Glutamatergic neuron (in vitro differentiated cells): ENCODE data around the gene KMO. TPM values are rescaled to one million over a fixed set of nuclear protein-coding genes. Genes with fewer than 3 reads are reported as not detected.

ENCODE experiments used
- DNase-seq: peaks from one replicate; pipeline ENCODE4 v3.0.0; 2022
- H3K27ac Mint-ChIP-seq: one replicate; pipeline ENCODE4 v1.8.0; 2020; ENCODE audit warnings: mild to moderate bottlenecking, mixed read lengths, inconsistent platforms; ENCODE audit not compliant: unreplicated experiment
- H3K27me3 Mint-ChIP-seq: one replicate; pipeline ENCODE4 v1.8.0; 2020; ENCODE audit warnings: mild to moderate bottlenecking, moderate library complexity, mixed read lengths, inconsistent platforms; ENCODE audit not compliant: unreplicated experiment
- H3K36me3 Mint-ChIP-seq: one replicate; pipeline ENCODE4 v1.8.0; 2020; ENCODE audit warnings: mild to moderate bottlenecking, mixed read lengths, inconsistent platforms; ENCODE audit not compliant: unreplicated experiment
- H3K4me1 Mint-ChIP-seq: one replicate; pipeline ENCODE4 v1.8.0; 2020; ENCODE audit warnings: mild to moderate bottlenecking, low read depth, mixed read lengths, inconsistent platforms; ENCODE audit not compliant: unreplicated experiment
- H3K4me3 Mint-ChIP-seq: one replicate; pipeline ENCODE4 v1.8.0; 2020; ENCODE audit warnings: mild to moderate bottlenecking, mixed read lengths, inconsistent platforms; ENCODE audit not compliant: unreplicated experiment
- H3K9me3 Mint-ChIP-seq: one replicate; pipeline ENCODE4 v1.8.0; 2020; ENCODE audit warnings: mild to moderate bottlenecking, moderate library complexity, mixed read lengths, inconsistent platforms; ENCODE audit not compliant: unreplicated experiment
- total RNA-seq: library from RNA; stranded (reverse); fragmentation: NEBNext Ultra II Directional; extraction: Animal tissue kit (Norgen Biotek cat#: 25700); gene quantifications from one replicate; pipeline ENCODE4 v1.2.1, GENCODE V29; 2021; ENCODE audit not compliant: unreplicated experiment
- TF ChIP-seq, protein P1 (sequence below): fragments of 200-600 bp; sonication (generic); IDR thresholded peaks from one replicate; pipeline ENCODE4 v1.5.0; 2021; ENCODE audit not compliant: partially characterized antibody, unreplicated experiment

KMO gene
- total RNA-seq, 1 donor from 2014 or later: not detected

DNA sequence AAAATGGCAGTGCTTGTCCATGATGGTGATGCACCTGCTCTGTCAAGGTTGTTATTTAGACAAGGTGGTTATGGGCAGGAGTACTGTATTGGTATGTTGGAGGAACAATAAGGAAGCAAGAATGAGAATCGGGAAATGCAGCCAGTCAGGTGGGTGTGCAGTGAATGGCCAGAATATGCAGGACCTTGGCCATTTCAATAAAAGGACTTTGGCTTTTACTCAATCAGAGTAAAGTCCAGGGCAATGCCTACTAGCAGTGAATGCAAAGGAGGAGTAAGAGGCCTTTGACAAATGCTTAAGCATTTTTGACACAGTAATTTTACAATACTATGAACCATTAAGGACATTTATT lies 110.4 kb downstream of the KMO start:
- Mint-ChIP-seq H3K9me3 (peaks cover 3% of the 10 kb centered on the region), H3K36me3 (no peaks in the 10 kb centered on the region), H3K4me1 (peaks cover 15% of the 10 kb centered on the region), H3K4me3 (no peak overlapping the region), H3K27ac (no peak overlapping the region), H3K27me3 (peaks cover 4% of the 10 kb centered on the region)
- no peak for DNase-seq
- TF ChIP-seq, protein P1, sequence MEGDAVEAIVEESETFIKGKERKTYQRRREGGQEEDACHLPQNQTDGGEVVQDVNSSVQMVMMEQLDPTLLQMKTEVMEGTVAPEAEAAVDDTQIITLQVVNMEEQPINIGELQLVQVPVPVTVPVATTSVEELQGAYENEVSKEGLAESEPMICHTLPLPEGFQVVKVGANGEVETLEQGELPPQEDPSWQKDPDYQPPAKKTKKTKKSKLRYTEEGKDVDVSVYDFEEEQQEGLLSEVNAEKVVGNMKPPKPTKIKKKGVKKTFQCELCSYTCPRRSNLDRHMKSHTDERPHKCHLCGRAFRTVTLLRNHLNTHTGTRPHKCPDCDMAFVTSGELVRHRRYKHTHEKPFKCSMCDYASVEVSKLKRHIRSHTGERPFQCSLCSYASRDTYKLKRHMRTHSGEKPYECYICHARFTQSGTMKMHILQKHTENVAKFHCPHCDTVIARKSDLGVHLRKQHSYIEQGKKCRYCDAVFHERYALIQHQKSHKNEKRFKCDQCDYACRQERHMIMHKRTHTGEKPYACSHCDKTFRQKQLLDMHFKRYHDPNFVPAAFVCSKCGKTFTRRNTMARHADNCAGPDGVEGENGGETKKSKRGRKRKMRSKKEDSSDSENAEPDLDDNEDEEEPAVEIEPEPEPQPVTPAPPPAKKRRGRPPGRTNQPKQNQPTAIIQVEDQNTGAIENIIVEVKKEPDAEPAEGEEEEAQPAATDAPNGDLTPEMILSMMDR: no peak

DNA sequence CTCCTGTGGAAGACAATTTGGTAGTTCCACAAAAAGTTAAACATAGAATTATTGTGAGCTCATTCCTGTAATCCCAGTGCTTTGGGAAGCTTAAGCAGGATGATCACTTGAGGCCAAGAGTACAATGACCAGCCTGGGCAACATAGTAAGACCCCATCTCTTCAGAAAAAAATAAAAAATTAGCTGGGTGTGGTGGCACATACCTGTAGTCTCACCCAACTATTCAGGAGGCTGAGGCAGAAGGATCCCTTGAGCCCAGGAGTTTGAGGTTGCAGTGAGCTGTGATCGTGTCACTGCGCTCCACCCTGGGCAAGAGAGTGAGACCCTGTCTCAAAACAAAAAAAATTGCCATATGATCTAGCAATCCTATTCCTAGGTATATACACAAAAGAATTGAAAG lies 112.1 kb downstream of the KMO start:
- no peak for DNase-seq
- Mint-ChIP-seq H3K4me1 (peaks cover 7% of the 10 kb centered on the region), H3K4me3 (no peak overlapping the region), H3K27ac (no peak overlapping the region), H3K9me3 (peaks cover 3% of the 10 kb centered on the region), H3K36me3 (no peaks in the 10 kb centered on the region), H3K27me3 (peaks cover 4% of the 10 kb centered on the region)
- TF ChIP-seq, protein P1: no peak

DNA sequence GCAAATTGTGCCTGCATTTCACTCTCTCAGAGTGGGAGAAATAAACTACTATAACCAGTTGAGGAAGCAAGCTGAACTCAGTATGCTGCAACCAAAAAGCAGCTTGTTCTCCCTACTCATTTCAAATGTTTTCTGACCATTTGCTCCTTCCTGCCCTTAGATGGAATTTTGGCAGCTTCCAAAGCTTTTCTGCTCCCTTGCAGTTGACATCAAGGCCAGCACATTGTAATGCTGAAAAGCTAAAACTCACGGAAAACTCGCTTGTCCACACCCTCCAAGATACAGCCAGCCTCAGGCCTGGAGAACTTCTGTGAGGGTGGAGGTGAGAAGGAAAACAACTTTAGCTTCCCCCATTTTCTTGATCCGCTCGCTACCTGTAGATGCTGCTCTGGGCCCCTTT lies 113.0 kb downstream of the KMO start:
- H3K27ac Mint-ChIP-seq: no peak overlapping the region

More for the DNA sequence above, 113.0 kb downstream of the KMO start:
- Mint-ChIP-seq H3K36me3 (no peaks in the 10 kb centered on the region), H3K4me1 (peaks cover 7% of the 10 kb centered on the region), H3K9me3 (peaks cover 3% of the 10 kb centered on the region), H3K27me3 (peaks cover 4% of the 10 kb centered on the region), H3K4me3 (no peak overlapping the region)
- DNase-seq: no peak
- TF ChIP-seq, protein P1: no peak

Other genes with a start within 250 kb of the KMO start
- gene RGS7, start 175.2 kb upstream of the KMO start, total RNA-seq: 16.0 TPM
- gene FH, start 12.6 kb upstream of the KMO start, total RNA-seq: 51.0 TPM
- gene CHML, start 108.0 kb downstream of the KMO start, total RNA-seq: 23.3 TPM
- 12.5 TPM for gene OPN3, start 108.0 kb downstream of the KMO start, total RNA-seq
- gene WDR64, start 119.9 kb downstream of the KMO start, total RNA-seq: not detected